ENCODE results near the gene COL25A1.
"Not testable (repeated sequence)": the region's sequence is repeated elsewhere in the genome, so short reads cannot be mapped to it uniquely, and the experiment has no call there.

The COL25A1 gene

DNA sequence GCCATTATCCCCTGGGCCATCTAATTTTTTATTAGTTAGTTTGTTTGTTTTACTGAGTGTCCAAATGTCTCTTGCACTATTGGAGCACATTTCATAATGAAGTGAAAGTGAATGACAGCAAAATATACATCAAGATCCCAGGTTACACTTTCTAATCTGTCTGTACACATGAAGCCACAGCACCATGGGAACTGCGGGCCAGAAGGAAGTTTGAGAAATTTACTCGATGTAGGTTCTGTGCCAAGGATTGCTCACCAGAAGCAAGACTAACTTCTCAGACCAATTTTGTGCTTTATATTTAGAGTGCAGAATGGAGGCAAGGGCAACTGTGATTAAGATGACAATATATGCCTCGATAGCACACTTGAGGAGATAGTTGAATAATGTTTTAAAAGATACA lies 258.0 kb downstream of the COL25A1 start:
- DNase-seq: no peak

DNA sequence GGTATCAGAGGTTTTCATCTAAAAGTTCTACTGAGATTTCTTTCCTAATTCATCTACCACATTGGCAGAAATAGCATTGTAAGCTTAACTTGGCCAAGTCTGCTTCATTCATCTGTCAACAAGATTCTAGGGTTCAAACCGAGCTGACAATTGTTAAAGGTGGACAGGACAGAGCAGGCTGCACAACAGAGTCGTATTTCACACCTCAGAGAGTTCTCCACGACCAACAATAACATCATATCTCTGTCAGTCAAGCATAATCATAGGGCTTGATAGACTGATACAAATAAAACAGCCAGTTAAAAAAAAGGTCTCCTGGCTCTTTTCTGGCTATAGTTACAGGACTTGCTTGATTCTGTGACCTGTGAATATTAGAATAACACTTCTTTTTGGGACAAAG lies 259.2 kb downstream of the COL25A1 start:
- DNase-seq: no peak

DNA sequence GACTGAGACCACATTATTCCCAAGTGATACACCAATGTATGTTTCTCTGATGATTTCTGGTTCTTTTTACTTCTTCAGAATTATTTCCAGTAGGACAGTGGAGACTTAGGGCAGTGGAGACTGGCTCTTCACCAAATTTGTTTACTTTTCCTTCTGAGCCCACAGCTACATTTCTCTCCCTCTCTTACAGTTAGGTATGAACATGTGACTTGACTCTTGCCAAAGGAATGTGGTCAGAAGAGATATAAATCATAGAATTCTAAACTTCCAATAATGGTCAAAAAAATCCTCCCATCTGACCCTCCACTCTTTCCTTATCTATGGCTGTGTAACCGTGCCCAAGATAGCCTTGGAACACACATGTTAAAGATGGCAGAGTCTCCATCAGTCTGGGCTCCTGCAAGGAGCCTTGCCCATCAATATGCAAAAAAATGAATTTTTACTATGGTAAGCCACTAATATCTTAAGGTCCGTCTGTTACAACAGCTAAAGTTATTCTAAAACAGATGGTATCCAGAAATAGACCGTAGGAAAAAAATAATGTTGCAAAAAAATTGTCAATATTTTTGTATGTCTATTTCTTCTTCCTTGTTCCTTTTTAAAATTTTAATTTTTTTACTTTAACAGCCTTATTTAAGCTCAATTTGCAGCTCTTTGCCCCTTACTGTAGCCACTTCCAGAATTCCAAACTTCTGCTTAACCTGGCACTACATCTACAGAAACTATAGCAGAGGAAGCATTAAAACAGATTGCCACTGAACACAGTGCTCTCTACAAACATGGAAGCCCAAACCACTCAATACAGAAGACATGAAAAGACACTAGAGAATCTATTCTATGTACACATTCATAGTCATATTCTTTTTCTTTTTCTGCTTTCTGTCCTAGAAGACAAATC lies 260.7 kb downstream of the COL25A1 start:
- DNase-seq: no peak

DNA sequence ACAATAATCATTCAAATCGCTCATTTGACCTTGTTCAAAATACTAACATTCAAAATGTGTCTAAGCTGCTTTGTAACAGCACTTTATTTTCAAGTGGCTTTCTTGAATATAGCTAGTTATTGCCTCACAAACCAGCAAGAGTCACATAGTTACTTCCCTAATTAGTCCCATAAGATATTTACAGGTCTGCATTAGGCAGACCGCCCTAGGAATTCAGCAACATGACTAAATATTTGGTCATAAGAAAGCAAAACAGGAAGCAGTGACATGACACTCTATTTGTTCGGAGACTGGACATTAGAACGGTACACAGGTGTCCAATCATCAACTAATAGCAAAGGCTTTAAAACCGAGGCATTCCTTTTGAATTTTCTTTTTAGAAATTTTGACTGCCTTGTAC lies 262.0 kb downstream of the COL25A1 start:
- no peak for DNase-seq

DNA sequence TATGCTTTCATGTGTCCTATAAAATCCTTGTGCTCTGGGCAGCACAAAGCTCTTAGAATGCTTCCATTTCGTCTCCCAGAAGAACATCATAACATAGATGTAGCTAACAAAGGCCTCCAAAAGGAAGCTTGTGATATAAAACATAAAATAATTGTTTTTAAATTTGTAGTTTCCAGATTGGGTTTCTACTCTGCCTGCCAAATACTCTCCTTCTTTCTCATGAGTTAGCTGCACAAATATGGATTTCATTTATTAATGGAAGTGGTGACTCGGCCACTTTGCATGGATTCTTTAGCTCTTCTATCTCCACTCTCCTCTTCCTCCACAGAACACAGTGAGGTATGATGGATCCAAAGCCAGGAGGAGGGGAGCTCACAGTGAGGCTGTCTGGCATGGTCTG lies 265.4 kb downstream of the COL25A1 start:
- no peak for DNase-seq

DNA sequence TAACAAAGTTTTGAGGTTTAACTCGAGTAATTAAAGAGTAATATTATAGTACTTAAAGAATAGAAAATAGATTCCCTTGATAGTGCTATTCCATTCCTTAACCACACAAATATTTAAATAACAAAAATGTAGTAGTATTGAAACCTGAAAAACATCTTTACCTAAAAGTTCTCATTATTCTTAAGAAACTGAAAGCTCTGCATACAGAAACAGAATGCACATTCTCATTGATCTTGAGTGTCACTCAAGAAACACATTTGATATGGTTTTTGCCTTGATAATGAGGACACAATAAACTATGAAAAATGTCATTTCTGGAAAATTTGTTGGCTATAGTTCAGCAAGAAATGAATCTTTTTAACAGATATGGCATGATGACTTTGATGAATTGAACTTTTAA lies 268.5 kb downstream of the COL25A1 start:
- no peak for DNase-seq

DNA sequence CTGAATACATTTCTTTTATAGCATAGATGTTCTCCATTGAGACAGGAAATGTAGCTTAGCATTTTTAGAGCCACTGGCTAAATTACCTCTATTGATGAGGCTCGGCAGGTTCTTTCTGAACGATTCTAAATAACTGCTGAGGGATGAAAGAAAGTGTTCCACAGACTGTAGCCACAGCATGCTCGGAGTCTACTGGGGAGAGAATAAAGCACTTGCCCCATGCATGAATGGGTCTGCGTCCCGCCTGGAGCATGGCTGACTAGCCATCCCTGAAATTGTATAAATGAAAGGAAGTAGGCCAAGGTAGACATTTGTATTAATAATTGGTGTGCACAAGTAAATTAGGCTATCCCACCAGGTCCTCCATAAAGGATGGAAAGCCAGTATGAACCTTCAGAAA lies 269.8 kb downstream of the COL25A1 start:
- DNase-seq: no peak

DNA sequence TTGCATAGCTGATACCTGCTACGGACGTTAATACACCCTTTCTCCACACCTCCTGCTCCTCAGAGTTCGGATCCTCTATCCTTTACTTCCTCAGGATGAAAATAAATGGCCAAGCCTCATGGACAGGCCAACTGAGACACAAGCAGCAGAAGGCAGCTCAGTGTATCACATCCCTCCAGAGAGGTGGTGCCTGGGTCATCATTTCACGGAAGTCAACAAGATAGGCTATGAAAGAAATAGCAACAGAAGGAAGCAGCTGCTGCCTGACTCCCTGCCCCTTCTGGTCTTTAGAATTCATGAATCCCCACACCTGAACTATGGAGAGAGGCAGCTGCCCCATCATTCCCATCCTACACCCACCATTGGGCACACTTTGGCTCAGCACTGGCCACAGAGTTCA lies 272.5 kb downstream of the COL25A1 start:
- DNase-seq: no peak

DNA sequence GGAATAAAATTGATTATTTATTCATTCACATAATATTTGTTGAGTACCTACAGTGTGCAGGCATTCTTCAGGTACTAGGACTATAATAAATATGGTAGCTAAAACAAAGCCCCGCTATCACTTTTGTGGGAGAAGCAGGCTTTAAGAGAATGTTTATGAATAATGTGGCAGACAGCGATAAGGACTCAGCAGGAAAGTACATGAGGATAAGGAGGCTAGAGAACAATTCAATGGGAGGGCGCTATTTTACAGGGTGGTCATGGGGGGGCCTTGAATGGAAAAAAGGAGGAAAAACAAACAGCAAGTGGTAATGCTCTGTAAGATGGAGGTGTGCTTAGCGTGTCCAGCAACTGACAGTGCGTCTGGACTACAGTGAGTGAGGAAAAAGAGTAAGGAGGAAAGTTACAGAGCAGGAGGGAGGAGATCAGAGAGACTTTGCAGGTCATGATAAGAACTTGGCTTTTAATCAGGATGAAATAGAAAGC lies 275.4 kb downstream of the COL25A1 start:
- DNase-seq: no peak

DNA sequence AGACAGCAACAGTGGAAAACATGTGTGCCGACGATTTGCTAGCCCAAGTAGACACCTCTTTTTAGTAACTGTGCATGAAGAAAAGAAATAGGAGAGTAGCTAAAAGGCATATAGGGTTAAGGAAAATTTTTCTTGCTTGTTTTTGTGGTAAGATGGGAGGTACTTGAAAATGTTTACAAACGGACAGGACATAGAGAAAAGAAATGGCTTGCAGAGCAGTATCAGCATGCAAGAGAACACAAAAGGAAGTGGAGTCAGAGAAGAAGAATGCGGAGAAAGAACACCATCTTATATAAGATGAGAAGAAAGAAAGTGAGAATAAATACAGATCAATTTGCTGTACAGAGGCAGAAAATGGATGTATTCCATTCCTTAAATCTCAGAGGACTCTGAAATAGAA lies 275.9 kb downstream of the COL25A1 start:
- DNase-seq: no peak

DNA sequence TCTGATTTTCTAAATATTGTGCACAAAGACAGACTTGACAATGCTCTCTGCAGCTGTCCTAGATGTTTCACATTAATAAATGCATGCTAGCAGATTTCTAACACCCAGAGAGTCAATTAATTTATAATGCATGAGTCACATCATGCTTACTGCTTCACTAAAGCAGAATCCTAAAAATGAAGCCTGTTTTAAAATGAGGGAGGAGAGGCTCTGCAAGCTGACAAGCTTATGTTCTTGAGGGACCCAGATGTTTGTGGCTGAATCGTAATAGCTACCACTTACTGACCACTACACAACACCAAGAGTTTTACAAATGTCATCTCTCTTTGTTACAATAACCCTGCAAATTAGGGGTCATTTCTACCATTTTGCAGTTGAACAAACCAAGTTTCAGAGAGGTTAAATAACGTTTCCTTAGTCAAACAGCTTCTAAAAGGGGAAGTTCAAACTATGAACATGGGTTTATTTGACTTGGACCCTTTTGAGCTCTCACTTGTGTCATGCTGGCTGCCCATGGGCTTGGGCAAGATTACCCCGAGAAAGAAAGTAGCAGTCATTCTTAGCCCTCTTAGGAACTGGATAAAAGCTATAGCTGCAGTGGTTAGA lies 276.9 kb downstream of the COL25A1 start:
- no peak for DNase-seq

DNA sequence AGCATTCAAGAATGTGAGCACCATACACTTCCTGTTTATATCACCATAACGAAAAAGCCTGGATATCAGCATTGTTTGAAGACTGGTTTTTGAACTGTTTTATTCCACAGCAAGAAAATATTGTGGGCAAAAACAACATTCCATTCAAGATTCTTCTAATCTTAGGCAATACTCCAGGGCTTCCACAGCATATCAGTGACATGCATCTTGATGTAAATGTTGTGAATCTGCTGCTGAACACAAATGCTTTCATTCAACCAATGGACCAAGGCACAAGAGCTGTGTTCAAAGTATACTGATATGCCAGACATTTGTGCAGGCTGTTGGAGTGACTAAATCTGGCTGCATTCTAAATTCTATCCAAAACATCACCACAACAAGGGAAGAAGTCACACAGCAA lies 279.5 kb downstream of the COL25A1 start:
- no peak for DNase-seq

DNA sequence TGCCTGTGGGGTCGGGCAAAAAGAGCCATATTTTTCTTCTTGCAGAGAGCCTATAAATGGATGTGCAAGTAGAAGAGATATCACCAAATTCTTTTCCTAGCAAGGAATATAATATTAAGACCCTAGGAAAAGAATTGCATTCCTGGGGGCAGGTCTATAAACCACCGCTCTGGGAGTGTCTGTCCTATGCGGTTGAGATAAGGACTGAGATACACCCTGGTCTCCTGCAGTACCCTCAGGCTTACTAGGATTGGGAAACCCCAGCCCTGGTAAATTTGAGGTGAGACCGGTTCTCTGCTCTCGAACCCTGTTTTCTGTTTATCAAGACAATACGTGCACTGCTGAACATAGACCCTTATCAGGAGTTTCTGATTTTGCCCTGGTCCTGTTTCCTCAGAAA lies 280.8 kb downstream of the COL25A1 start:
- DNase-seq: not testable (repeated sequence)

DNA sequence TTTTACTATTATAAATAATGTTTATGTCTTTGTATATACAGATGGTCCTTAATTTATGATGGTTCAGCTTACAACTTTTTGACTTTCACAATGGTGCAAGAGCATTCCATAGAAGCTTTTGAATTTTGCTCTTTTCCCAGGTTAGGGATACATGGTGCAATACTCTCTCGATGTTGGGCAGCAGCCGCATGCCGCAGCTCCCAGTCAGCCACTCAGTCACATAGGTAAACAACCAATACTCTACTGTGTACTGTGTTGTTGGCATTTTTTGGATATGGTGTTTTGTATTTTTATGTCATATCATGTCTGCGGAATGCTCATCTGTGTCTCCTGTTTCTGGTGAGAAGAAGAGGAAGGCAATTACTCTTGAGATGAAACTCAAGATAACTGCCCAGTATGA lies 281.6 kb downstream of the COL25A1 start:
- no peak for DNase-seq

DNA sequence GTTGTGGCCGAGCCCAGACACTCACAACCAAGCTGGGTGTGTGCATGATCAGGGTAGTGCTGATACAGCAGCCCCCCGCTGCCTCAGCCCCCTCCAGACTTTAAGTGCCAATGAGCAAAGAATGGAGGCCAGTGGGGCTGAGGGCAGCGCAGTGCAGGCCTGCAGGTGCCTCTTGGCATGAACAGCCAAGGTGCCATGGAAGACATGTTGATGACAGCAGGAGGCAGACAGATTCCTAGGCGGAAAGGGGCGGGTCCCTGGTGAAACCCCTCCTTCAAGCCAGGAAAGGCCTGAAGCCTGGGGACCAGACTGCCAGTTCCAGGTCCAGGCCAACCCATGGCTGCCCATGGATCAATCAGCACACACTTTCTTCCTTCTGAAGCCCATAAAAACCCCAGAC lies 286.3 kb downstream of the COL25A1 start:
- DNase-seq: no peak

DNA sequence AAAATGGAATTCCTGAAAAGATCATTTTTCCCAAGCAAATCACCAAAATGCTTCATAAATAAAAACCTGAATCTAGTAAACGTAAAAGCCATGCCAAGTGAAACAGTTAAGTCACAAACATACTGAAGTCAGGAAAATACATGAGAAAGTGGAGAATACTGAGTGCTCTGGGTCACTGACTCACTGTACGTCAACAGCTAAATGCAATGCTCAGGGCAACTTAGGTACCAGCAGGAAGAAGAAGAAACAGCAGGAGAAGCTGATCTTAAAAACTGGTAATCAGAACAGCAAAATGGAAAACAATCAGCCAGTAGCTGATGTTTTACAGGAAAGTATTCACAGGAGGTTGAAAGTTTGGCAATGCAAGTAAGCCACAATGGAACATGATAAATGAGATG lies 287.0 kb downstream of the COL25A1 start:
- DNase-seq: no peak

DNA sequence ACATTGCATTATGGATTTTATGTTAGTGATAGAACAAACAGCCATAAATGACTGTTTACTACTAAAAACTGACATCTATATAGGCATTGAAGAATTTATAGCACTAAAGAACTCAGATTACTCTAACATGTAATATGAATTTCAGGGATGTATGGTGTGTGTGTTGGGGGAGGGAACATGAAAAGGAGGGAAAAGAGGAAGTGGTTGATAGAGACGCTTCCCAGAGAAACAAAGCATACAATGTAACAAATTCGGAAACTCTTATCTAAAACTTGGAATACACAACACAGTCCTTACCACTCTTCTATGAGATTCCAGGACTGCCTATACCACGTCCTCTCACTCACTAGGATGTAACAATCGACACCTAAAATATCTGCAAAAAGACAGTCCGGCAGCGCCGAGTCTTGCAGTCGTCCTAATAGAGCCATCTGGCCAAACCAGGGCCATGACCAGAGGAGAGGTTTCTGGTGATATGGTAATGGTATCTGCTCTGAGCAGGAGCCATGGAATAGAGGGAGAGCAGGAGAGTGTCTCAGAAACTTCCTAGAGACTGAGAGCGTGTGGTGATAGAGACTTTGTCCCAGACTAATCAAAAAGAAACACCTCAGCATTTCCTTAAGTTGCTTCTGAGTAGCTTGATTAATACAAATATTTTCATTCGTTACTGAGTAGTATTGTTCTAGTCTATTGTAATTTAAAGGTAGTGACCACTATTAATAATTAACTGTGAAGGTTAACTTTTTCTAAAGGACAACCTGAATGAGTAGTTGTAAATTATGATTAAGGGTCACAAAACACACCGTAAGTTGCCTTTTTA lies 287.7 kb downstream of the COL25A1 start:
- no peak for DNase-seq

DNA sequence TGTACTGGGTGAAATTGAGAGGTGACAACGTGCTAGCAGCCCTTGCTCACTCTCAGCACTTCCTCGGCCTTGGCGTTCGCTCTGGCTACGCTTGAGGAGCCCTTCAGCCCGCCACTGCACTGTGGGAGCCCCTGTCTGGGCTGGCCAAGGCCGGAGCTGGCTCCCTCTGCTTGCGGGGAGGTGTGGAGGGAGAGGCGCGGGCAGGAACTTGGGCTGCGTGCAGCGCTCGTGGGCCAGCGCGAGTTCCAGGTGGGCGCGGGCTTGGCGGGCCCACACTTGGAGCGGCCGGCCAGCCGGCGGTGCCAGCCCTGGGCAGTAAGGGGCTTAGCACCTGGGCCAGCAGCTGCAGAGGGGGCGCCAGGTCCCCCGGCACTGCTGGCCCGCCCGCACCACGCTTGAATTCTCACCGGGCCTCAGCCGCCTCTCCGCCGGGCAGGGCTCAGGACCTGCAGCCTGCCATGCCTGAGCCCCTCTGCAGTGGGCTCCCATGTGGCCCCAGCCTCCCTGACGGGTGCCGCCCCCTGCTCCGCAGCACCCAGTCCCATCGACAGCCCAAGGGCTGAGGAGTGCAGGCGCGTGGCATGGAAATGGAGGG lies 290.1 kb downstream of the COL25A1 start:
- no peak for DNase-seq

DNA sequence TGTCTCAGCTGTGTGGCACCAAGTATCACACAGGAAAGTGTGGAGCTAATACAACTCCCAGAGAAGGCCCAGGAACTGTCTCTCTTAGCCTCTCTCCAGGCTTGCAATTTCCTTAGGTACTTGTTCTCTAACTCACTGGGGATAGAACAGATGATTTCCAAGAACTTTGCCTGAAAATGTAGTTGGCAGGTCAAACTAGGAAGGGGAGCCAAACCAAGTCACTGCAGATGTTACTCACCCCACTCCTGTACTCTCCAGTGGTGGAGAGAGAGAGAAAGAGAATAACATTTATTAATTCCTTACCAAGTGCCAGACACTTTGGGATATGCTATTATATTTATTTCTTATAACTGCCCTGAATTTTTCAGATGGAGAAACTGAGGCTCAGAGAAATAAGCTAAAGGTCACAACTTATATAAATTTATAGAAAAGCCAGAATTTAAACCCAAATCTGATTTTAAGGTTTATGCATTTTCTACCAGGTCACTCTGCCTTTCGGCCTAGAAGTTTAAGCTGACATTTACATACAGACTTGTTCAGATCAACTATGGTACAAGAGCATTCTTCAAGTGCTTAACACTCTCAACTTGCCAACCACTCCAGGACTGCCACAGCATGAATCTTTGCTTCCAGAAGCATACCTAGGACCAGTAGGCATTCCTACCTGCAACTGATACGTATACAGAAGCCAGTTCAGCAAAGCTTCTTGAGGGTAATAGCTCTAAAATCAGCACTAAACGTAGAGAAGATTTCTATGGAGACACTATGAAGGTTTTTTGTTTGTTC lies 291.0 kb downstream of the COL25A1 start:
- DNase-seq: no peak

DNA sequence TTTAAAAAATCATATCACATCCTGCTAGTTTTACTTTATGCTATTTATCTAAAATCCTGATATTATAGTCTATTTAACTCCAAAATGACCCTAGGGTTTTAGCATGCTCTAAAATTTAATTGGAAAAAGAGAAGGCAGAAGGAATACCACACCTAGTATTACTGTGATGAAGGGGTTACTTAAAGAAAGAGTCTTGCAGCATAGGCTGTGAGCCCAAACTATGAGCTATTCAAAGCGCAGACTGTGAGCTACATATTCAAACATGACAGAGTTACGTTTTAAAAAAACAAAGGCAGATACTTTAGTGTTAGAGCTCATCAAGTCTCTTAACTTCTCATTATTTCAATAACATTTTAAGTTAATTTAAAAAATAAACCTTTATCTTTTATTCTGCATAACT lies 291.9 kb downstream of the COL25A1 start:
- no peak for DNase-seq

DNA sequence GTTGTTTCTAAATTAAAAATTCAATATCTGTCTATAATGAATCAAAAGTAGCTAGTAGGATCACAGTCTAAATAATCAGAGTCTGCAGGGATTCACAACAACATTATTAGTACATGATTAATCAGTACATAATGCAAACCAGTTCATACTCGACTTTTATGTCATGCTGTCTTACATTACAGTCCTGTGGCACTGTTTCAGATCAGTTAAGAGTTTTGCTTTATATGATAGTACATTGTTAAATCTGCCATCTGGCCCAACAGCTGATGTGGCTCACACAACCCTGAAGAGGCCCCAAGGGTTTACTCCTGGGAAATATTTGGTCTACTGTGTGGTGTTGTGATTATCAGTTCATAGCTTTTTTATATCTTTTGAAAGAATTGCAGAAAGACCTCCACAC lies 292.5 kb downstream of the COL25A1 start:
- no peak for DNase-seq

DNA sequence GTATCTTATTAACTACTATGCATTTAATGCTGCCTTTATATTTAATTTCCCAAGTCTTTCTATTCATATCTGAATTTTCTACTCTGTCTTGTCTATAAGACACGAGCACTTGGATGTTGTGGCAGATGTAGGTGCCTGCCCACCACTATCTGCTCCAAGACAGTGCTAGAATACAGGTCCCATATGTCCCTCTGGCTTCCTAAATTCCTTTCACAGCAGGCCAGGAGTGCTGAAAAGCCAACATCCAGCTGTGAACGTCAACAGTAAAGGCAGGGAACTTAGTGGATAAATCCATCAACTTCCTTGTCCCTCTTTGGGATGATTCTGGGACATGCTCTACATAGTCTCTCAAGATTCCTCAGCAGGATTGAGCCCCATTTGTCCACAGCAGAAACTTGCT lies 294.5 kb downstream of the COL25A1 start:
- no peak for DNase-seq
